Measurements from ENCODE around the gene OR8B8.

DNA sequence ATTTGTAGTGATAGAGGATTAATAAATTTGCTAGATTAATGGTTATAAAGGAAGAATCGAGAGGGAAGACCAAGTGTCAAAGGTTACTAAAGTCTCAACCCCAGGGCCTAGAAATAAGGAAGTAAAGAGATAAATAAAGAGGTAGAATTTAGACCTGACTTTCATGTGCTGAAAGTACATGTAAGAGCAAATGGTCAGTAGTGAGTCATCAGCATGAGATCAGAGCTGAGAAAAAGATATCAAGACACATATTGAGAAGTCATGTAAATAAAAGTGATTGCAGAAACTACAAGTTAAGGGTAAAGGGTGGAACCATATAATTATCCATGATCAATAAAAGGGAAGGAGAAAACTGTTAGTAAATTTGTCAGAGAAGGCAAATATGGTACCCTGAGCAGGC lies 1.4 kb upstream of the OR8B8 start:
- TF ChIP-seq CTCF (IDR thresholded peaks at IDR 0.05) = no peak
- TF ChIP-seq POLR2A (IDR thresholded peaks at IDR 0.05) = no peak
- TF ChIP-seq POLR2AphosphoS5 (IDR thresholded peaks at IDR 0.05) = no peak
